H1 (cell line): ENCODE data around the gene JUN. TPM values are rescaled to one million over a fixed set of nuclear protein-coding genes. Genes with fewer than 3 reads are reported as not detected.

Experiments
- CTCF ChIA-PET: fragments of 300-600 bp; sonication (Branson Sonifier 250); formaldehyde crosslinking; loops from one replicate; lab custom pipeline; 2021; ENCODE audit not compliant: partially characterized antibody; lab: Charles Lee
- POLR2A ChIA-PET: fragments of 300-600 bp; sonication (Branson Sonifier 250); formaldehyde crosslinking; loops from one replicate; lab custom pipeline; 2021; ENCODE audit warnings: inconsistent platforms; ENCODE audit not compliant: partially characterized antibody; lab: Charles Lee
- DNase-seq, 2 experiments: peaks; one replicate each; pipeline versions ENCODE4 v3.0.0 to v3.0.0-alpha.2; 2010 to 2022; ENCODE audit warnings: low spot score in 2 of 2, low read depth in 1 of 2, mixed read lengths in 1 of 2
- FAIRE-seq: peaks from 2 replicates; lab custom pipeline; 2011; peaks lifted over from hg19 to GRCh38; lab: Jason Lieb, UNC
- H2AFZ ChIP-seq: 2 replicates; pipeline ENCODE4 v1.8.1; 2012; ENCODE audit warnings: low read length, inconsistent platforms
- H2AK5ac ChIP-seq: 2 replicates; pipeline ENCODE4 v1.6.1; 2013; ENCODE audit warnings: low read depth, low read length
- H2BK120ac ChIP-seq: replicated peaks from 2 replicates; pipeline ENCODE3; 2013; ENCODE audit warnings: low read depth, low read length, inconsistent platforms
- H2BK12ac ChIP-seq: 2 replicates; pipeline ENCODE4 v1.6.1; 2013; ENCODE audit warnings: low read depth, low read length
- H2BK15ac ChIP-seq: 2 replicates; pipeline ENCODE4 v1.6.1; 2013; ENCODE audit warnings: low read length
- H2BK20ac ChIP-seq: 2 replicates; pipeline ENCODE4 v1.6.1; 2013; ENCODE audit warnings: low read length
- H2BK5ac ChIP-seq: 2 replicates; pipeline ENCODE4 v1.6.1; 2013; ENCODE audit warnings: low read depth, low read length
- H3K14ac ChIP-seq: 2 replicates; pipeline ENCODE4 v1.6.1; 2013; ENCODE audit warnings: inconsistent platforms; ENCODE audit not compliant: insufficient read length
- H3K18ac ChIP-seq: 2 replicates; pipeline ENCODE4 v1.6.1; 2013; ENCODE audit warnings: low read length; ENCODE audit errors: extremely low read depth
- H3K23ac ChIP-seq: 2 replicates; pipeline ENCODE4 v1.6.1; 2013; ENCODE audit warnings: inconsistent platforms; ENCODE audit not compliant: insufficient read length
- H3K23me2 ChIP-seq: 2 replicates; pipeline ENCODE4 v1.6.1; 2013; ENCODE audit warnings: low read depth, low read length
- H3K27ac ChIP-seq: 2 replicates; pipeline ENCODE4 v1.6.1; 2011; ENCODE audit warnings: low read depth, low read length, inconsistent platforms
- H3K27me3 ChIP-seq, 4 experiments: replicated peaks in 1 of 4; 1 replicate in 1 of 4; 2 replicates in 3 of 4; pipeline versions ENCODE4 v1.6.1 to v1.8.1; 2011 to 2013; ENCODE audit warnings: low read length in 3 of 4, mild to moderate bottlenecking in 3 of 4, inconsistent platforms in 2 of 4, mixed read lengths in 2 of 4, moderate library complexity in 1 of 4; ENCODE audit not compliant: control insufficient read depth in 3 of 4, insufficient read depth in 3 of 4; ENCODE audit errors: extremely low read depth in 1 of 4
- H3K36me3 ChIP-seq, 4 experiments: 2 replicates each; pipeline versions ENCODE4 v1.6.1 to v1.8.1; 2011 to 2013; ENCODE audit warnings: mild to moderate bottlenecking in 4 of 4, low read length in 3 of 4, moderate library complexity in 2 of 4, control low read depth in 1 of 4, inconsistent platforms in 1 of 4; ENCODE audit not compliant: insufficient read depth in 4 of 4, control insufficient read depth in 2 of 4
- H3K4ac ChIP-seq: replicated peaks from 2 replicates; pipeline ENCODE3; 2013; ENCODE audit warnings: low read length, low read depth, mixed read lengths, inconsistent platforms; ENCODE audit not compliant: insufficient read length
- H3K4me1 ChIP-seq, 4 experiments: replicated peaks in 1 of 4; 1 replicate in 1 of 4; 2 replicates in 3 of 4; pipeline versions ENCODE4 v1.6.1 to v1.8.1; 2011 to 2013; ENCODE audit warnings: low read length in 3 of 4, inconsistent platforms in 2 of 4, mixed read lengths in 1 of 4; ENCODE audit not compliant: insufficient read depth in 4 of 4, control insufficient read depth in 3 of 4
- H3K4me2 ChIP-seq, 2 experiments: 2 replicates each; pipeline versions ENCODE4 v1.6.1 to v1.8.1; 2011 to 2013; ENCODE audit warnings: low read depth in 2 of 2, low read length in 2 of 2, control low read depth in 1 of 2, inconsistent platforms in 1 of 2, mild to moderate bottlenecking in 1 of 2; ENCODE audit not compliant: insufficient read depth in 1 of 2
- H3K4me3 ChIP-seq, 4 experiments: fragments of 200-600, 300-600 bp in 1 of 4; sonication (generic), shearing (Covaris generic), sonication (Bioruptor Twin) in 1 of 4; 2 replicates each; pipeline versions ENCODE4 v1.5.1 to v1.8.1; 2011 to 2016; ENCODE audit warnings: low read length in 4 of 4, low read depth in 3 of 4, control low read depth in 2 of 4, inconsistent platforms in 2 of 4, mild to moderate bottlenecking in 2 of 4, mixed read lengths in 1 of 4, moderate library complexity in 1 of 4; ENCODE audit not compliant: insufficient read depth in 2 of 4; ENCODE audit errors: extremely low read depth in 1 of 4
- H3K56ac ChIP-seq: replicated peaks from 2 replicates; pipeline ENCODE3; 2013; ENCODE audit warnings: low read depth, mild to moderate bottlenecking, mixed read lengths, low read length, inconsistent platforms; ENCODE audit not compliant: insufficient read length
- H3K79me1 ChIP-seq: 2 replicates; pipeline ENCODE4 v1.6.1; 2013; ENCODE audit warnings: low read depth, low read length, control low read depth
- H3K79me2 ChIP-seq, 2 experiments: 2 replicates each; pipeline versions ENCODE4 v1.6.1 to v1.8.1; 2012 to 2013; ENCODE audit warnings: low read length in 2 of 2, mild to moderate bottlenecking in 2 of 2, inconsistent platforms in 1 of 2; ENCODE audit not compliant: insufficient read depth in 2 of 2, control insufficient read depth in 1 of 2
- H3K9ac ChIP-seq, 4 experiments: replicated peaks in 1 of 4; 1 replicate in 1 of 4; 2 replicates in 3 of 4; pipeline versions ENCODE4 v1.6.1 to v1.8.1; 2011 to 2013; ENCODE audit warnings: low read depth in 3 of 4, low read length in 3 of 4, control low read depth in 2 of 4, mild to moderate bottlenecking in 2 of 4, moderate library complexity in 2 of 4, inconsistent platforms in 1 of 4; ENCODE audit errors: extremely low read depth in 1 of 4
- H3K9me3 ChIP-seq, 2 experiments: 2 replicates each; pipeline versions ENCODE4 v1.6.1 to v1.8.1; 2012 to 2013; ENCODE audit warnings: mild to moderate bottlenecking in 2 of 2, moderate library complexity in 2 of 2, control low read depth in 1 of 2, inconsistent platforms in 1 of 2, low read depth in 1 of 2, low read length in 1 of 2, mixed read lengths in 1 of 2; ENCODE audit not compliant: insufficient read depth in 2 of 2
- H4K20me1 ChIP-seq, 2 experiments: replicated peaks in 1 of 2; 2 replicates each; pipeline versions ENCODE3 to v1.8.1; 2011 to 2013; ENCODE audit warnings: inconsistent platforms in 2 of 2, low read length in 2 of 2, mild to moderate bottlenecking in 1 of 2; ENCODE audit not compliant: insufficient read depth in 2 of 2, control insufficient read depth in 1 of 2
- H4K5ac ChIP-seq: 2 replicates; pipeline ENCODE4 v1.6.1; 2013; ENCODE audit warnings: low read length, low read depth, mixed read lengths, inconsistent platforms; ENCODE audit not compliant: insufficient read length
- H4K8ac ChIP-seq: 2 replicates; pipeline ENCODE4 v1.8.0; 2013; ENCODE audit warnings: mild to moderate bottlenecking, moderate library complexity, low read length, inconsistent platforms; ENCODE audit not compliant: insufficient read depth; ENCODE audit errors: extremely low read depth
- H4K91ac ChIP-seq: replicated peaks from 2 replicates; pipeline ENCODE3; 2013; ENCODE audit warnings: low read length, mixed read lengths, inconsistent platforms; ENCODE audit not compliant: insufficient read length
- BACH1 ChIP-seq: IDR thresholded peaks from 2 replicates; pipeline ENCODE4 v1.6.1; 2012; ENCODE audit warnings: low read length, improper control_type of control experiment
- BRCA1 ChIP-seq: IDR thresholded peaks from 2 replicates; pipeline ENCODE4 v1.6.1; 2012; ENCODE audit warnings: low read depth, low read length, improper control_type of control experiment
- E2F6 ChIP-seq: IDR thresholded peaks from 2 replicates; pipeline ENCODE4 v1.6.1; 2012; ENCODE audit warnings: inconsistent platforms
- JUN ChIP-seq: IDR thresholded peaks from 2 replicates; pipeline ENCODE4 v1.6.1; 2011; ENCODE audit warnings: low read depth, mild to moderate bottlenecking, improper control_type of control experiment, low read length
- MAFK ChIP-seq: IDR thresholded peaks from 2 replicates; pipeline ENCODE4 v1.6.1; 2012; ENCODE audit warnings: low read depth, mild to moderate bottlenecking, improper control_type of control experiment, low read length
- POLR2AphosphoS5 ChIP-seq: IDR thresholded peaks from 2 replicates; pipeline ENCODE4 v1.6.1; 2011; ENCODE audit warnings: low read depth, low read length
- SIX5 ChIP-seq: IDR thresholded peaks from 2 replicates; pipeline ENCODE4 v1.6.1; 2011; ENCODE audit warnings: mild to moderate bottlenecking, low read depth, low read length
- SP1 ChIP-seq: IDR thresholded peaks from 2 replicates; pipeline ENCODE4 v1.6.1; 2011; ENCODE audit warnings: low read depth, low read length
- TAF7 ChIP-seq: optimal IDR thresholded peaks from 2 replicates; pipeline ENCODE3; 2011; ENCODE audit warnings: low read depth, mild to moderate bottlenecking, inconsistent platforms, low read length, moderate library complexity, borderline replicate concordance
- WGBS, 2 experiments: shearing (Covaris generic) in 1 of 2; methylation state at CpG; one replicate each; pipeline versions ENCODE4 v1.1.6 to v1.1.7; 2013 to 2015; ENCODE audit warnings: low lambda C conversion rate in 2 of 2, mixed read lengths in 2 of 2, inconsistent platforms in 1 of 2, low coverage in 1 of 2, missing lambda C conversion rate in 1 of 2; ENCODE audit not compliant: insufficient replicate concordance in 2 of 2, insufficient coverage in 1 of 2, insufficient read length in 1 of 2; ENCODE audit errors: extremely low coverage in 1 of 2, missing lambda C conversion rate in 1 of 2; 5-methylcytosine and 5-hydroxymethylcytosine counted together
- polyA plus RNA-seq, 7 experiments: library from polyadenylated mRNA; depleted of rRNA in 3 of 7; stranded (reverse) in 5 of 7; unstranded in 2 of 7; fragments of >200 nt in 5 of 7; fragments of 200-250 nt in 2 of 7; gene quantifications; 1 replicate in 5 of 7; 2 replicates in 1 of 7; 4 replicates in 1 of 7; pipeline versions ENCODE4 v1.2.1 to v1.2.3, GENCODE V29; 2011 to 2013; ENCODE audit warnings: missing spikeins in 2 of 7, mixed read lengths in 2 of 7
- total RNA-seq: library from RNA; stranded (reverse); fragmentation: NEBNext Ultra II Directional; extraction: Animal tissue kit (Norgen Biotek cat#: 25700); gene quantifications from 2 replicates; pipeline ENCODE4 v1.2.1, GENCODE V29; 2021

The JUN gene
- total and polyA plus RNA-seq, 2 of the 8 experiments (the other 6 are each of a cell fraction or from before 2014, with no cell fraction given), result 4.4 to 10.9 TPM

- Histone ChIP-seq H3K79me1 (no peaks in the 10 kb centered on the region), H3K36me3 (no peaks in the 10 kb centered on the region), H2BK5ac (no peak overlapping the region), H2BK12ac (no peak overlapping the region), H4K20me1 (no peaks in the 10 kb centered on the region), H3K23me2 (no peaks in the 10 kb centered on the region), H3K56ac (no peak overlapping the region), H4K8ac (no peak overlapping the region), H3K18ac (no peak overlapping the region), H3K4ac (no peak overlapping the region), H3K9me3 (no peaks in the 10 kb centered on the region), H3K23ac (no peak overlapping the region), H3K14ac (no peak overlapping the region), H2BK120ac (no peak overlapping the region), H3K4me2 (no peak overlapping the region), H4K91ac (no peak overlapping the region), H2BK20ac (no peak overlapping the region), H2BK15ac (no peak overlapping the region), H3K4me3 (no peak overlapping the region), H3K27me3 (peaks cover 0 to 1% (median 0%) of the 10 kb centered on the region in 4 experiments; a peak in 3 of 7 replicates), H3K79me2 (no peaks in the 10 kb centered on the region), H3K4me1 (peaks cover 0 to 3% (median under 1%) of the 10 kb centered on the region in 4 experiments; a peak in 1 of 7 replicates), H2AK5ac (no peak overlapping the region), H3K27ac (no peak overlapping the region), H4K5ac (no peak overlapping the region), H2AFZ (no peak overlapping the region), H3K9ac (no peak overlapping the region)
- FAIRE-seq, result no peak
- CTCF ChIA-PET, result interaction anchor here (1.2 to 1.7 kb wide), 3 partner anchors 12 to 42 kb away, joined by 3 to 4 read pairs (median 3); no protein-coding TSS in a partner anchor
- 100% methylated on average over 1 of the region's 1 CpG; no CpG with 5 or more reads in 1 of the 2 experiments for WGBS, 2 experiments
- POLR2A ChIA-PET, result interaction anchor here (2.0 kb wide), 1 partner anchor 8 kb away, joined by 9 read pairs; no protein-coding TSS in a partner anchor
- no peak for TF ChIP-seq JUN
- TF ChIP-seq SP1, result no peak
- TF ChIP-seq MAFK, result no peak
- no peak for TF ChIP-seq BACH1
- no peak for TF ChIP-seq BRCA1
- TF ChIP-seq TAF7, result no peak
- no peak for TF ChIP-seq POLR2AphosphoS5
- no peak for TF ChIP-seq E2F6
- no peak for TF ChIP-seq SIX5
- DNase-seq, result no peak
These were observed 9.8 kb downstream of the JUN start for GRCh38 chr1:58774027-58774426.
